ENCODE data around the gene CADM1. TPM values are rescaled to one million over a fixed set of nuclear protein-coding genes. Genes with fewer than 3 reads are reported as not detected.

Gene CADM1
- total and polyA plus RNA-seq, 2 donors (not counting 3 experiments of a cell fraction or from before 2014, with no cell fraction given): 0.52 to 2.6 TPM

- no TSS peak for BruUV-seq (replicated peaks)
- H4K20me1 ChIP-seq (replicated peaks; ENCODE audit: control insufficient read depth, extremely low read depth, insufficient read depth, low read length): no peaks in the 10 kb centered on the region
- intact Hi-C loops (cut with micrococcal nuclease): loop anchor here (5.0 kb wide), 1 partner anchor 550 kb away; no protein-coding TSS in a partner anchor
- no peaks in the 10 kb centered on the region for H3K9me1 ChIP-seq (replicated peaks; ENCODE audit: control insufficient read depth, extremely low read depth, insufficient read depth, low read length)
- no peaks in the 10 kb centered on the region for H3K4me1 ChIP-seq (ENCODE audit: control insufficient read depth, extremely low read depth, insufficient read depth, low read length)
- no peak for FAIRE-seq
- no peak overlapping the region for H3K27ac ChIP-seq (ENCODE audit: insufficient read depth, low read depth, low read length)
- POLR2A ChIA-PET: no interaction called here
- CTCF ChIA-PET: no interaction called here
- H3K4me2 ChIP-seq (ENCODE audit: insufficient read depth, low read length): no peak overlapping the region
- no peaks in the 10 kb centered on the region for H3K9me3 ChIP-seq (replicated peaks; ENCODE audit: control insufficient read depth, insufficient read depth, low read length)
- dilution Hi-C loops (cut with MboI; ENCODE audit: extremely low pct_ligation_motif_present, low sequenced_read_pairs): no loop called here
- TF ChIP-seq CTCF (IDR thresholded peaks at IDR 0.05; ENCODE audit: extremely low read depth in 1 of 2, insufficient read depth in 1 of 2, low read depth in 1 of 2, low read length in 2 of 2): no peak
- TF ChIP-seq MYC (IDR thresholded peaks at IDR 0.05; ENCODE audit: low read depth, low read length): no peak
- no peak for TF ChIP-seq POLR2AphosphoS5 (IDR thresholded peaks at IDR 0.05; ENCODE audit: insufficient read depth, low read depth, low read length)
- TF ChIP-seq POLR2A (IDR thresholded peaks at IDR 0.05; ENCODE audit: low read depth, low read length): no peak
- TF ChIP-seq, protein P1, sequence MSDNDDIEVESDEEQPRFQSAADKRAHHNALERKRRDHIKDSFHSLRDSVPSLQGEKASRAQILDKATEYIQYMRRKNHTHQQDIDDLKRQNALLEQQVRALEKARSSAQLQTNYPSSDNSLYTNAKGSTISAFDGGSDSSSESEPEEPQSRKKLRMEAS (IDR thresholded peaks at IDR 0.05; ENCODE audit: insufficient read depth, insufficient read length): no peak
- no peak for TF ChIP-seq JUN (IDR thresholded peaks at IDR 0.05; ENCODE audit: borderline replicate concordance, insufficient read depth, insufficient read length, low read depth)
- no peak for TF ChIP-seq FOS (IDR thresholded peaks at IDR 0.05; ENCODE audit: borderline replicate concordance, insufficient read depth, low read length)
- no peak for TF ChIP-seq GATA2 (IDR thresholded peaks at IDR 0.05; ENCODE audit: insufficient read depth, insufficient read length, low read depth, low read length)
- TF ChIP-seq EZH2 (IDR thresholded peaks at IDR 0.05; ENCODE audit: borderline replicate concordance, low read depth, low read length, severe bottlenecking): no peak
- no peaks in the 10 kb centered on the region for H3K27me3 ChIP-seq (ENCODE audit: control insufficient read depth in 2 of 2, insufficient read depth in 2 of 2, low read length in 2 of 2)
- no peak overlapping the region for H3K9ac ChIP-seq (replicated peaks; ENCODE audit: extremely low read depth, insufficient read depth, low read length)
- no peak overlapping the region for H2AFZ ChIP-seq (ENCODE audit: low read depth, low read length)
- H3K4me3 ChIP-seq (replicated peaks in 1 of 3; ENCODE audit: insufficient read depth in 1 of 3, low read depth in 1 of 3, low read length in 3 of 3): no peak overlapping the region
- no peaks in the 10 kb centered on the region for H3K79me2 ChIP-seq (ENCODE audit: control insufficient read depth, insufficient read depth, low read length)
- no peak for DNase-seq (ENCODE audit: low read depth, low spot score)
- H3K36me3 ChIP-seq (ENCODE audit: control insufficient read depth in 2 of 2, extremely low read depth in 1 of 2, insufficient read depth in 2 of 2, low read length in 2 of 2): no peaks in the 10 kb centered on the region
These were observed 181.5 kb downstream of the CADM1 start for GRCh38 chr11:115322553-115323203.
